ENCODE data around the gene NPR3. TPM values are rescaled to one million over a fixed set of nuclear protein-coding genes. Genes with fewer than 3 reads are reported as not detected.

The NPR3 gene
- total and polyA plus RNA-seq, 2 of the 8 experiments (the other 6 are each of a cell fraction or from before 2014, with no cell fraction given): not detected

GRCh38 chr5:32831624-32832023 is 120.5 kb downstream of the NPR3 start:
- no peak overlapping the region for H3K56ac ChIP-seq (replicated peaks; ENCODE audit: insufficient read length, low read depth, low read length)
- CTCF ChIA-PET (ENCODE audit: partially characterized antibody): interaction anchor here (1.1 kb wide), 2 partner anchors 11 to 57 kb away, joined by 3 to 4 read pairs; no protein-coding TSS in a partner anchor
- H2BK120ac ChIP-seq (replicated peaks; ENCODE audit: low read depth, low read length): no peak overlapping the region
- H4K20me1 ChIP-seq (replicated peaks in 1 of 2; ENCODE audit: control insufficient read depth in 1 of 2, insufficient read depth in 2 of 2, low read length in 2 of 2): no peaks in the 10 kb centered on the region
- H2BK20ac ChIP-seq (ENCODE audit: low read length): no peak overlapping the region
- H2BK12ac ChIP-seq (ENCODE audit: low read depth, low read length): no peak overlapping the region
- no peaks in the 10 kb centered on the region for H3K79me2 ChIP-seq (ENCODE audit: control insufficient read depth in 1 of 2, insufficient read depth in 2 of 2, low read length in 2 of 2)
- no peak overlapping the region for H2AK5ac ChIP-seq (ENCODE audit: low read depth, low read length)
- H3K36me3 ChIP-seq (ENCODE audit: control insufficient read depth in 2 of 4, insufficient read depth in 4 of 4, low read length in 3 of 4): no peaks in the 10 kb centered on the region
- no peaks in the 10 kb centered on the region for H3K9me3 ChIP-seq (ENCODE audit: insufficient read depth in 2 of 2, low read depth in 1 of 2, low read length in 1 of 2)
- H2BK5ac ChIP-seq (ENCODE audit: low read depth, low read length): no peak overlapping the region
- H3K79me1 ChIP-seq (ENCODE audit: low read depth, low read length): no peaks in the 10 kb centered on the region
- no peaks in the 10 kb centered on the region for H3K27me3 ChIP-seq (replicated peaks in 1 of 4; ENCODE audit: control insufficient read depth in 3 of 4, extremely low read depth in 1 of 4, insufficient read depth in 3 of 4, low read length in 3 of 4)
- H3K4ac ChIP-seq (replicated peaks; ENCODE audit: insufficient read length, low read depth, low read length): no peak overlapping the region
- no peak overlapping the region for H2BK15ac ChIP-seq (ENCODE audit: low read length)
- 100% methylated on average over 1 of the region's 1 CpG; no CpG with 5 or more reads in 1 of the 2 experiments for whole genome bisulfite sequencing, 2 experiments (ENCODE audit: extremely low coverage in 1 of 2, insufficient coverage in 1 of 2, insufficient read length in 1 of 2, insufficient replicate concordance in 2 of 2, low coverage in 1 of 2, low lambda C conversion rate in 2 of 2, missing lambda C conversion rate in 1 of 2)
- H4K91ac ChIP-seq (replicated peaks; ENCODE audit: insufficient read length, low read length): no peak overlapping the region
- no peaks in the 10 kb centered on the region for H3K4me1 ChIP-seq (replicated peaks in 1 of 4; ENCODE audit: control insufficient read depth in 3 of 4, insufficient read depth in 4 of 4, low read length in 3 of 4)
- H3K23ac ChIP-seq (ENCODE audit: insufficient read length): no peak overlapping the region
- no peak overlapping the region for H4K5ac ChIP-seq (ENCODE audit: insufficient read length, low read depth, low read length)
- no peak overlapping the region for H4K8ac ChIP-seq (ENCODE audit: extremely low read depth, insufficient read depth, low read length)
- DNase-seq (ENCODE audit: low read depth in 1 of 2, low spot score in 2 of 2) (no peak), FAIRE-seq (no peak)
- H3K9ac ChIP-seq (replicated peaks in 1 of 4; ENCODE audit: extremely low read depth in 1 of 4, low read depth in 3 of 4, low read length in 3 of 4): no peak overlapping the region
- H3K4me3 ChIP-seq (ENCODE audit: extremely low read depth in 1 of 4, insufficient read depth in 2 of 4, low read depth in 3 of 4, low read length in 4 of 4): no peak overlapping the region
- H3K14ac ChIP-seq (ENCODE audit: insufficient read length): no peak overlapping the region
- H3K4me2 ChIP-seq (ENCODE audit: insufficient read depth in 1 of 2, low read depth in 2 of 2, low read length in 2 of 2): no peak overlapping the region
- no peaks in the 10 kb centered on the region; the same call in 1 of the 2 replicates for H3K23me2 ChIP-seq (ENCODE audit: low read depth, low read length)
- POLR2A ChIA-PET (ENCODE audit: partially characterized antibody): no interaction called here
- H3K27ac ChIP-seq (ENCODE audit: low read depth, low read length): no peak overlapping the region
- no peak overlapping the region for H2AFZ ChIP-seq (ENCODE audit: low read length)
- H3K18ac ChIP-seq (ENCODE audit: extremely low read depth, low read length): no peak overlapping the region
- TF ChIP-seq HDAC6 (IDR thresholded peaks at IDR 0.05; ENCODE audit: low read depth, low read length) (no peak), CHD1 (IDR thresholded peaks at IDR 0.05; ENCODE audit: low read depth, low read length) (no peak), PHF8 (conservative IDR thresholded peaks at IDR 0.05; ENCODE audit: low read depth, low read length) (no peak), KDM1A (IDR thresholded peaks at IDR 0.05; ENCODE audit: borderline replicate concordance, low read length) (no peak), TBP (IDR thresholded peaks at IDR 0.05; ENCODE audit: low read depth, low read length) (no peak), ATF2 (IDR thresholded peaks at IDR 0.05; ENCODE audit: low read length) (no peak), TCF12 (IDR thresholded peaks at IDR 0.05; ENCODE audit: low read depth, low read length) (no peak), GTF2F1 (IDR thresholded peaks at IDR 0.05; ENCODE audit: borderline replicate concordance, low read depth, low read length) (no peak)

Measured in H1 (cell line).